CD8-positive, alpha-beta memory T cell (primary cell): Measurements from ENCODE around the gene TFDP3. TPM values are rescaled to one million over a fixed set of nuclear protein-coding genes. Genes with fewer than 3 reads are reported as not detected.

ENCODE experiments used
- CTCF ChIA-PET: fragments of 350-600 bp; sonication (Branson Sonifier 250); formaldehyde crosslinking; loops from one replicate; lab custom pipeline; 2021; ENCODE audit warnings: antibody characterized with exemption; lab: Charles Lee
- POLR2A ChIA-PET: fragments of 350-600 bp; sonication (Branson Sonifier 250); formaldehyde crosslinking; loops from one replicate; lab custom pipeline; 2021; ENCODE audit warnings: antibody characterized with exemption; lab: Charles Lee
- DNase-seq, 5 donors: peaks; one replicate each; pipeline versions ENCODE4 v3.0.0 to v3.0.0-alpha.2; 2020 to 2022; ENCODE audit warnings: mixed read lengths in 1 of 5
- H3K27ac ChIP-seq: one replicate; pipeline ENCODE4 v1.7.0; 2013; ENCODE audit warnings: low read depth, mild to moderate bottlenecking, low read length, moderate library complexity
- H3K27me3 ChIP-seq: 2 replicates; pipeline ENCODE4 v1.7.0; 2013; ENCODE audit warnings: low read length, mild to moderate bottlenecking; ENCODE audit not compliant: insufficient read depth, poor library complexity, severe bottlenecking
- H3K36me3 ChIP-seq: 2 replicates; pipeline ENCODE4 v1.7.0; 2013; ENCODE audit warnings: mild to moderate bottlenecking, low read length, moderate library complexity; ENCODE audit not compliant: insufficient read depth
- H3K4me1 ChIP-seq: 2 replicates; pipeline ENCODE4 v1.7.0; 2013; ENCODE audit warnings: mild to moderate bottlenecking, low read length, moderate library complexity; ENCODE audit not compliant: insufficient read depth
- H3K4me3 ChIP-seq: 2 replicates; pipeline ENCODE4 v1.7.0; 2013; ENCODE audit warnings: mild to moderate bottlenecking, low read length
- H3K9me3 ChIP-seq: 2 replicates; pipeline ENCODE4 v1.7.0; 2013; ENCODE audit warnings: mild to moderate bottlenecking, low read length
- H3K27ac Mint-ChIP-seq, 8 donors: one replicate each; pipeline ENCODE4 v1.8.0; 2020 to 2021; ENCODE audit warnings: mixed read lengths in 8 of 8, mild to moderate bottlenecking in 6 of 8, inconsistent platforms in 3 of 8, moderate library complexity in 3 of 8
- H3K27me3 Mint-ChIP-seq, 2 donors: one replicate each; pipeline ENCODE4 v1.8.0; 2020 to 2021; ENCODE audit warnings: mixed read lengths in 2 of 2, mild to moderate bottlenecking in 1 of 2, moderate library complexity in 1 of 2
- H3K36me3 Mint-ChIP-seq, 3 donors: one replicate each; pipeline ENCODE4 v1.8.0; 2020 to 2021; ENCODE audit warnings: mixed read lengths in 3 of 3, inconsistent platforms in 1 of 3, mild to moderate bottlenecking in 1 of 3
- H3K4me1 Mint-ChIP-seq, 3 donors: one replicate each; pipeline ENCODE4 v1.8.0; 2020 to 2021; ENCODE audit warnings: mixed read lengths in 3 of 3, inconsistent platforms in 1 of 3, mild to moderate bottlenecking in 1 of 3
- H3K4me3 Mint-ChIP-seq, 7 donors: one replicate each; pipeline ENCODE4 v1.8.0; 2020 to 2021; ENCODE audit warnings: mixed read lengths in 7 of 7, mild to moderate bottlenecking in 6 of 7, moderate library complexity in 4 of 7, inconsistent platforms in 2 of 7
- H3K9me3 Mint-ChIP-seq, 5 donors: one replicate each; pipeline ENCODE4 v1.8.0; 2020 to 2022; ENCODE audit warnings: mixed read lengths in 5 of 5, mild to moderate bottlenecking in 3 of 5, moderate library complexity in 2 of 5, inconsistent platforms in 1 of 5
- polyA plus RNA-seq: library from polyadenylated mRNA; unstranded; fragments of 300-500 nt; fragmentation: Illumina TruSeq; gene quantifications from one replicate; pipeline ENCODE4 v1.2.3, GENCODE V29; 2021
- total RNA-seq, 2 experiments: library from RNA; stranded (reverse); gene quantifications; one replicate each; pipeline ENCODE4 v1.2.3, GENCODE V29; 2021

TFDP3 gene
- total RNA-seq (not detected), polyA plus RNA-seq (not detected)

DNA sequence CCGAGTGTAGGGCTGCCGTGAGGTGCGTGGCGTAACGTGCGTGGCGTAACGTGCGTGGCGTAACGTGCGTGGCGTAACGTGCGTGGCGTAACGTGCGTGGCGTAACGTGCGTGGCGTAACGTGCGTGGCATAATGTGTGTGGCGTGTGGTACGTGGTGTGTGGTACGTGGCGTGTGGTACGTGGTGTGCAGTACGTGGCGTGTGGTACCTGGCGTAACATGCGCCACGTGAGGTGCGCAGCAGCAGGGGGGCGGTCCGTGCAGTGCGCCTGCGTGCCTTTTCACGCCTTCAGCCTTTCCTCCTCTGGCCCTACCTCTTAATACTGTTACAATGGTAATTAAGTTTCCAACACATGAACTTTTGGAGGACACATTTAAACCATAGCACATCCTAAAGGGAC, at the start of gene TFDP3:
Gene TFDP3, minus strand, starts transcription at position 26 of the 400 bp plus-strand sequence. CDS start 95 bp downstream, outside the sequence.
- CTCF ChIA-PET: no interaction called here
- Histone ChIP-seq H3K4me1 (no peaks in the 10 kb centered on the region), H3K9me3 (no peaks in the 10 kb centered on the region), H3K27ac (no peak within 1 kb of the TSS), H3K27me3 (no peaks in the 10 kb centered on the region), H3K36me3 (no peaks in the 10 kb centered on the region), H3K4me3 (no peak within 1 kb of the TSS)
- POLR2A ChIA-PET: no interaction called here
- Mint-ChIP-seq H3K4me1 (no peaks in the 10 kb centered on the region), H3K27me3 (peaks cover 0 to 4% of the 10 kb centered on the region in 2 donors), H3K36me3 (no peaks in the 10 kb centered on the region), H3K9me3 (no peaks in the 10 kb centered on the region), H3K4me3 (no peak within 1 kb of the TSS), H3K27ac (no peak within 1 kb of the TSS)
- no peak for DNase-seq

GRCh38 chrX:133267621-133268020, 49.5 kb upstream of the TFDP3 start:
- H3K27me3 ChIP-seq: no peaks in the 10 kb centered on the region
- peaks cover 0 to 8% of the 10 kb centered on the region in 2 donors for H3K27me3 Mint-ChIP-seq
- H3K4me3 ChIP-seq: no peak overlapping the region
- H3K9me3 ChIP-seq: no peaks in the 10 kb centered on the region
- no peak for DNase-seq
- H3K4me1 Mint-ChIP-seq: no peaks in the 10 kb centered on the region
- POLR2A ChIA-PET: no interaction called here
- H3K9me3 Mint-ChIP-seq: no peaks in the 10 kb centered on the region
- no peaks in the 10 kb centered on the region for H3K4me1 ChIP-seq
- H3K27ac Mint-ChIP-seq: no peak overlapping the region
- H3K4me3 Mint-ChIP-seq: no peak overlapping the region
- CTCF ChIA-PET: no interaction called here
- H3K27ac ChIP-seq: no peak overlapping the region
- no peaks in the 10 kb centered on the region for H3K36me3 Mint-ChIP-seq
- H3K36me3 ChIP-seq: no peaks in the 10 kb centered on the region

DNA sequence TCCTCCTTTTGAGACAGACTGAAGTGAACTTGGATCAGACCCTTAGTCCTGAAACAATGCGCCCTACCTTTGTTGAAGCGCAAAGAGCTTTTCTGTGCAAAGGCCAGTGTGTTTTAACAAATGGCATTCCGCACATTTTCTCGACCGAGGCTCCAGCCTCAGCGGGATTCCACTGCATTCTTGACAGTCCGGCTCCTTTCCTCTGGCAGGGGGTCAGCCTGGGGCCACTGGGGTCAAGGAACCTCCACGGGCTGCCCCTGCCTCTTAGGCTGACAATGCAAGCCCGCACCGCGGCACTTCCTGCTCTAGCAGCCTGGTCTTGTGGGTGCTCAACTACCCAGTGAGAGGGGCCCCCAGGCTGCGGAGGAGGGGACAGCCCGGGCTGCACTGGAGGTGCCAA, 47.2 kb upstream of the TFDP3 start:
- no peak overlapping the region for H3K27ac ChIP-seq
- no peaks in the 10 kb centered on the region for H3K4me1 ChIP-seq
- no peaks in the 10 kb centered on the region for H3K4me1 Mint-ChIP-seq
- no peaks in the 10 kb centered on the region for H3K36me3 Mint-ChIP-seq
- no peaks in the 10 kb centered on the region for H3K9me3 ChIP-seq
- H3K27me3 Mint-ChIP-seq: peaks cover 0 to 9% of the 10 kb centered on the region in 2 donors
- POLR2A ChIA-PET: no interaction called here
- no peak overlapping the region for H3K27ac Mint-ChIP-seq
- no peak for DNase-seq
- no peak overlapping the region for H3K4me3 ChIP-seq
- CTCF ChIA-PET: no interaction called here
- H3K9me3 Mint-ChIP-seq: no peaks in the 10 kb centered on the region
- H3K36me3 ChIP-seq: no peaks in the 10 kb centered on the region
- H3K4me3 Mint-ChIP-seq: no peak overlapping the region
- H3K27me3 ChIP-seq: no peaks in the 10 kb centered on the region

GRCh38 chrX:133258481-133258880, 40.3 kb upstream of the TFDP3 start:
- no peak overlapping the region for H3K27ac ChIP-seq
- DNase-seq: no peak
- H3K4me1 Mint-ChIP-seq: no peaks in the 10 kb centered on the region
- H3K36me3 Mint-ChIP-seq: no peaks in the 10 kb centered on the region
- peaks cover 0 to 7% of the 10 kb centered on the region in 2 donors for H3K27me3 Mint-ChIP-seq
- POLR2A ChIA-PET: no interaction called here
- H3K9me3 Mint-ChIP-seq: no peaks in the 10 kb centered on the region
- no peaks in the 10 kb centered on the region for H3K4me1 ChIP-seq
- no peaks in the 10 kb centered on the region for H3K27me3 ChIP-seq
- H3K4me3 ChIP-seq: no peak overlapping the region
- no peak overlapping the region for H3K27ac Mint-ChIP-seq
- CTCF ChIA-PET: no interaction called here
- H3K36me3 ChIP-seq: no peaks in the 10 kb centered on the region
- no peaks in the 10 kb centered on the region for H3K9me3 ChIP-seq
- no peak overlapping the region for H3K4me3 Mint-ChIP-seq

GRCh38 chrX:133254666-133255065, 36.5 kb upstream of the TFDP3 start:
- Histone ChIP-seq H3K27ac (no peak overlapping the region), H3K27me3 (no peaks in the 10 kb centered on the region), H3K4me3 (no peak overlapping the region), H3K36me3 (no peaks in the 10 kb centered on the region), H3K9me3 (no peaks in the 10 kb centered on the region), H3K4me1 (no peaks in the 10 kb centered on the region)
- H3K36me3 Mint-ChIP-seq: no peaks in the 10 kb centered on the region
- H3K4me1 Mint-ChIP-seq: no peaks in the 10 kb centered on the region
- ChIA-PET POLR2A (no interaction called here), CTCF (no interaction called here)
- H3K27ac Mint-ChIP-seq: no peak overlapping the region
- H3K4me3 Mint-ChIP-seq: no peak overlapping the region
- no peaks in the 10 kb centered on the region for H3K9me3 Mint-ChIP-seq
- peaks cover 0 to 5% of the 10 kb centered on the region in 2 donors for H3K27me3 Mint-ChIP-seq
- no peak for DNase-seq

DNA sequence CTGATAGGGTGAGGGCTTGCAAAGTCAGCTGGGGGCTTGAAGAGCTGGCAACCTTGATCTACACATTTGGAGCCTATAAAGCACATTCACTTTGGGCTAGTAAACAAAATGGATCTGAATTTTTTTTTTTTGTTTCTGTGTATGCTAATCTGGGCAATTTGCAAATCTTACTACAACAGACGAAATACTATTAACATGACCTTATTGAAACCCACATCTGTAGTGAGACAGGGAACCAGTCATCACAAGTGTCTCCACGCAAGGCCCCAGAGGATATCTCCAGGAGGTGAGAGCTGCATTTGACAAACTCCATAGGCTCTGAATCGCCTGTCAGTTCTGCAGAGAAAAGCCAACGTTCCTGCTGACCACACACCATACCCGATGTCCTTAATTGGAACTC, 33.0 kb upstream of the TFDP3 start:
- Mint-ChIP-seq H3K9me3 (peaks cover 0 to 17% (median 10%) of the 10 kb centered on the region in 5 donors), H3K36me3 (no peaks in the 10 kb centered on the region), H3K27ac (no peak overlapping the region), H3K4me1 (no peaks in the 10 kb centered on the region), H3K27me3 (peaks cover 0 to 17% of the 10 kb centered on the region in 2 donors), H3K4me3 (no peak overlapping the region)
- no peaks in the 10 kb centered on the region for H3K36me3 ChIP-seq
- CTCF ChIA-PET: no interaction called here
- H3K4me3 ChIP-seq: no peak overlapping the region
- DNase-seq: no peak
- POLR2A ChIA-PET: no interaction called here
- no peaks in the 10 kb centered on the region for H3K27me3 ChIP-seq
- H3K9me3 ChIP-seq: no peaks in the 10 kb centered on the region
- H3K27ac ChIP-seq: no peak overlapping the region
- no peaks in the 10 kb centered on the region for H3K4me1 ChIP-seq

DNA sequence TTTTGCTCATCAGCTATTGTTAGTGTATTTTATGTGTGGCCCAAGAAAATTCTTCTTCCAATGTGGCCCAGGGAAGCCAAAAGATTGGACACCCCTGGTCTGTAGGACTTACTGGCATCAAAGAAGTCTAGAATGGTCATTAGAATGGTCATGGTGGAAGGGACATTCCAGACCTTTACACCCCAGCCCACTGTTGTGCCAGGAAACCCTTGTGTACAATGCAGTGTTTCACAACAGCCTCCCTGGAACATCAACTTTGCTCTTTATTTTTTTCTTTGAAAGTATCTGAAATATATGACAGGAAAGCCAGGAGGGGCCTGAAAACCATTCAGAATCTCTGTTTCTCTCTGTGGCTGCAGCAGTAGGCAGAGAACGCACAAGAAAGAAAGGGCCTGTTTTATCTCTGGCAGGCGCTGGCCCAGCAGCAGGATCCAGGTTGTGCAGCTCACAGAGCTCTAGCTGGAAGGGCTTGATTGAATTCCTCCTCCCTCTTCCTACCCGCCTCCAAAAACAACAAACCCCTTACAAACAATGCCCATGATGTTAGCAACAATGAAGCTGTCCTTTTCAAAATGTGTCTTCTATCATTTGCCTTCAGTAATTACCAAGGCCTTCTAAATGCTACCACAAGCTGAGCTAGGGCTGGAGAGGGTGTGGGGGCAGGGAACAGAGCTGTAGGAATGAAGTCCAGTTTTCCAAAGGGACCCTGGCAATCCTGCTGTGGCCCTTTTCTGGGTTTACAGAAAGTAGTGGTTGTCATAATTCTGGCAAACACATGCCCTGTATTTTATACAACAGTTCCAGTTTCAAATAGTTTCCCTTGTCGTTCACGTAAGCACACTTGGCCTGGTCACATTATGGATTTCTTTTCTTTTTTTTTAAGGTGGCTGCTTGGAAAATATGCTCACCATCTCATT, 32.3 kb upstream of the TFDP3 start:
- Histone ChIP-seq H3K27me3 (no peaks in the 10 kb centered on the region), H3K36me3 (no peaks in the 10 kb centered on the region), H3K27ac (no peak overlapping the region), H3K4me1 (no peaks in the 10 kb centered on the region), H3K4me3 (no peak overlapping the region), H3K9me3 (no peaks in the 10 kb centered on the region)
- Mint-ChIP-seq H3K9me3 (peaks cover 0 to 22% (median 15%) of the 10 kb centered on the region in 5 donors), H3K4me3 (no peak overlapping the region), H3K4me1 (no peaks in the 10 kb centered on the region), H3K27me3 (peaks cover 0 to 16% of the 10 kb centered on the region in 2 donors), H3K27ac (no peak overlapping the region), H3K36me3 (no peaks in the 10 kb centered on the region)
- CTCF ChIA-PET: no interaction called here
- DNase-seq: no peak
- POLR2A ChIA-PET: no interaction called here

- H3K9me3 Mint-ChIP-seq: peaks cover 0 to 24% (median 18%) of the 10 kb centered on the region in 5 donors
- peaks cover 0 to 2% (median 0%) of the 10 kb centered on the region in 3 donors for H3K36me3 Mint-ChIP-seq
- H3K27ac Mint-ChIP-seq: no peak overlapping the region
- ChIA-PET POLR2A (no interaction called here), CTCF (no interaction called here)
- H3K4me3 Mint-ChIP-seq: no peak overlapping the region
- H3K27me3 ChIP-seq: no peaks in the 10 kb centered on the region
- no peak overlapping the region for H3K27ac ChIP-seq
- H3K27me3 Mint-ChIP-seq: peaks cover 0 to 19% of the 10 kb centered on the region in 2 donors
- H3K4me1 ChIP-seq: no peaks in the 10 kb centered on the region
- no peaks in the 10 kb centered on the region for H3K36me3 ChIP-seq
- no peaks in the 10 kb centered on the region for H3K9me3 ChIP-seq
- no peak for DNase-seq
- no peaks in the 10 kb centered on the region for H3K4me1 Mint-ChIP-seq
- H3K4me3 ChIP-seq: no peak overlapping the region
Observed at GRCh38 chrX:133249266-133250058, 31.3 kb upstream of the TFDP3 start.
